ENCODE results near the gene ZNF462.

- TF ChIP-seq POLR2A (IDR thresholded peaks at IDR 0.05) = no peak
- TF ChIP-seq, protein P1, sequence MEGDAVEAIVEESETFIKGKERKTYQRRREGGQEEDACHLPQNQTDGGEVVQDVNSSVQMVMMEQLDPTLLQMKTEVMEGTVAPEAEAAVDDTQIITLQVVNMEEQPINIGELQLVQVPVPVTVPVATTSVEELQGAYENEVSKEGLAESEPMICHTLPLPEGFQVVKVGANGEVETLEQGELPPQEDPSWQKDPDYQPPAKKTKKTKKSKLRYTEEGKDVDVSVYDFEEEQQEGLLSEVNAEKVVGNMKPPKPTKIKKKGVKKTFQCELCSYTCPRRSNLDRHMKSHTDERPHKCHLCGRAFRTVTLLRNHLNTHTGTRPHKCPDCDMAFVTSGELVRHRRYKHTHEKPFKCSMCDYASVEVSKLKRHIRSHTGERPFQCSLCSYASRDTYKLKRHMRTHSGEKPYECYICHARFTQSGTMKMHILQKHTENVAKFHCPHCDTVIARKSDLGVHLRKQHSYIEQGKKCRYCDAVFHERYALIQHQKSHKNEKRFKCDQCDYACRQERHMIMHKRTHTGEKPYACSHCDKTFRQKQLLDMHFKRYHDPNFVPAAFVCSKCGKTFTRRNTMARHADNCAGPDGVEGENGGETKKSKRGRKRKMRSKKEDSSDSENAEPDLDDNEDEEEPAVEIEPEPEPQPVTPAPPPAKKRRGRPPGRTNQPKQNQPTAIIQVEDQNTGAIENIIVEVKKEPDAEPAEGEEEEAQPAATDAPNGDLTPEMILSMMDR (IDR thresholded peaks at IDR 0.05) = no peak
Measured at GRCh38 chr9:106869458-106869857, 6.5 kb downstream of the ZNF462 start.
